ENCODE measurements around the gene OR51E1.

DNA sequence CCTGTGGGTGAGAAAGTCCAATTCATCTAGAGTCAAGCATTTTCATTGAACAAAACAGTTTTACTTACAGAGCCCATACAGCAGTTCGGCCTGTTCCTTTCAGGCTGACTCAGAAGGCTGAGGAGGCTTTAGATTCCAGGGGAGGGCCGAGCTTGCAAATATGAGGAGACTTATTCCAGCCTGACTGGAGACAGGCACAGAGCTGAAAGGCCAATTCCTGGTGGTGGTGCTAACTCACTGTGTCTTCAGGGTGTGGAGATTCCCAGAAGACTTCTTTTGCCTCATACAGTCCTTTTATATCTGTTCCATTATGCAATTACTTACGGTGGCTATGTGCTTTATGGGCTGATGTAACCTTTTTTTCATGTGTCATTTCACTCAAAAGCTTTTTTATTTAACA lies 53.8 kb downstream of the OR51E1 start, which contains the start of gene OR51E2:
- TF ChIP-seq HSF4 (CRISPR knock-in tag; IDR thresholded peaks at IDR 0.05; ENCODE audit: borderline replicate concordance) (no peak), PHF21A (IDR thresholded peaks at IDR 0.05; ENCODE audit: borderline replicate concordance, low read depth) (no peak), CSDE1 (IDR thresholded peaks at IDR 0.05) (no peak), TAF7 (tag; IDR thresholded peaks at IDR 0.05) (no peak), NRF1 (conservative IDR thresholded peaks at IDR 0.05 in 1 of 2, IDR thresholded peaks at IDR 0.05 in 1 of 2) (no peak), POLR2H (tag; IDR thresholded peaks at IDR 0.05; ENCODE audit: low read depth) (no peak), FOXK2 (conservative IDR thresholded peaks at IDR 0.05 in 1 of 2, IDR thresholded peaks at IDR 0.05 in 1 of 2; ENCODE audit: low read depth in 2 of 2) (no peak), HDAC2 (IDR thresholded peaks at IDR 0.05) (no peak), NELFE (IDR thresholded peaks at IDR 0.05; ENCODE audit: insufficient read depth, insufficient read length) (no peak)
- TF ChIP-seq, protein P1, sequence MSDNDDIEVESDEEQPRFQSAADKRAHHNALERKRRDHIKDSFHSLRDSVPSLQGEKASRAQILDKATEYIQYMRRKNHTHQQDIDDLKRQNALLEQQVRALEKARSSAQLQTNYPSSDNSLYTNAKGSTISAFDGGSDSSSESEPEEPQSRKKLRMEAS (CRISPR knock-in tag; IDR thresholded peaks at IDR 0.05) = no peak
- TF ChIP-seq, protein P2, sequence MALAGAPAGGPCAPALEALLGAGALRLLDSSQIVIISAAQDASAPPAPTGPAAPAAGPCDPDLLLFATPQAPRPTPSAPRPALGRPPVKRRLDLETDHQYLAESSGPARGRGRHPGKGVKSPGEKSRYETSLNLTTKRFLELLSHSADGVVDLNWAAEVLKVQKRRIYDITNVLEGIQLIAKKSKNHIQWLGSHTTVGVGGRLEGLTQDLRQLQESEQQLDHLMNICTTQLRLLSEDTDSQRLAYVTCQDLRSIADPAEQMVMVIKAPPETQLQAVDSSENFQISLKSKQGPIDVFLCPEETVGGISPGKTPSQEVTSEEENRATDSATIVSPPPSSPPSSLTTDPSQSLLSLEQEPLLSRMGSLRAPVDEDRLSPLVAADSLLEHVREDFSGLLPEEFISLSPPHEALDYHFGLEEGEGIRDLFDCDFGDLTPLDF (CRISPR knock-in tag; IDR thresholded peaks at IDR 0.05) = no peak
- TF ChIP-seq, protein P3, sequence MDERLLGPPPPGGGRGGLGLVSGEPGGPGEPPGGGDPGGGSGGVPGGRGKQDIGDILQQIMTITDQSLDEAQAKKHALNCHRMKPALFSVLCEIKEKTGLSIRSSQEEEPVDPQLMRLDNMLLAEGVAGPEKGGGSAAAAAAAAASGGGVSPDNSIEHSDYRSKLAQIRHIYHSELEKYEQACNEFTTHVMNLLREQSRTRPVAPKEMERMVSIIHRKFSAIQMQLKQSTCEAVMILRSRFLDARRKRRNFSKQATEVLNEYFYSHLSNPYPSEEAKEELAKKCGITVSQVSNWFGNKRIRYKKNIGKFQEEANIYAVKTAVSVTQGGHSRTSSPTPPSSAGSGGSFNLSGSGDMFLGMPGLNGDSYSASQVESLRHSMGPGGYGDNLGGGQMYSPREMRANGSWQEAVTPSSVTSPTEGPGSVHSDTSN (CRISPR knock-in tag; IDR thresholded peaks at IDR 0.05; ENCODE audit: low read depth) = no peak
- TF ChIP-seq, protein P3 (tag; conservative IDR thresholded peaks at IDR 0.05; ENCODE audit: low read depth) = no peak
- TF ChIP-seq, protein P4, sequence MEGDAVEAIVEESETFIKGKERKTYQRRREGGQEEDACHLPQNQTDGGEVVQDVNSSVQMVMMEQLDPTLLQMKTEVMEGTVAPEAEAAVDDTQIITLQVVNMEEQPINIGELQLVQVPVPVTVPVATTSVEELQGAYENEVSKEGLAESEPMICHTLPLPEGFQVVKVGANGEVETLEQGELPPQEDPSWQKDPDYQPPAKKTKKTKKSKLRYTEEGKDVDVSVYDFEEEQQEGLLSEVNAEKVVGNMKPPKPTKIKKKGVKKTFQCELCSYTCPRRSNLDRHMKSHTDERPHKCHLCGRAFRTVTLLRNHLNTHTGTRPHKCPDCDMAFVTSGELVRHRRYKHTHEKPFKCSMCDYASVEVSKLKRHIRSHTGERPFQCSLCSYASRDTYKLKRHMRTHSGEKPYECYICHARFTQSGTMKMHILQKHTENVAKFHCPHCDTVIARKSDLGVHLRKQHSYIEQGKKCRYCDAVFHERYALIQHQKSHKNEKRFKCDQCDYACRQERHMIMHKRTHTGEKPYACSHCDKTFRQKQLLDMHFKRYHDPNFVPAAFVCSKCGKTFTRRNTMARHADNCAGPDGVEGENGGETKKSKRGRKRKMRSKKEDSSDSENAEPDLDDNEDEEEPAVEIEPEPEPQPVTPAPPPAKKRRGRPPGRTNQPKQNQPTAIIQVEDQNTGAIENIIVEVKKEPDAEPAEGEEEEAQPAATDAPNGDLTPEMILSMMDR (IDR thresholded peaks at IDR 0.05 in 2 of 3, conservative IDR thresholded peaks at IDR 0.05 in 1 of 3; ENCODE audit: insufficient read depth in 2 of 3, low read depth in 1 of 3, low read length in 3 of 3) = no peak

Data from K562 (cell line).